ENCODE measurements around the gene PEX6.

The PEX6 gene

DNA sequence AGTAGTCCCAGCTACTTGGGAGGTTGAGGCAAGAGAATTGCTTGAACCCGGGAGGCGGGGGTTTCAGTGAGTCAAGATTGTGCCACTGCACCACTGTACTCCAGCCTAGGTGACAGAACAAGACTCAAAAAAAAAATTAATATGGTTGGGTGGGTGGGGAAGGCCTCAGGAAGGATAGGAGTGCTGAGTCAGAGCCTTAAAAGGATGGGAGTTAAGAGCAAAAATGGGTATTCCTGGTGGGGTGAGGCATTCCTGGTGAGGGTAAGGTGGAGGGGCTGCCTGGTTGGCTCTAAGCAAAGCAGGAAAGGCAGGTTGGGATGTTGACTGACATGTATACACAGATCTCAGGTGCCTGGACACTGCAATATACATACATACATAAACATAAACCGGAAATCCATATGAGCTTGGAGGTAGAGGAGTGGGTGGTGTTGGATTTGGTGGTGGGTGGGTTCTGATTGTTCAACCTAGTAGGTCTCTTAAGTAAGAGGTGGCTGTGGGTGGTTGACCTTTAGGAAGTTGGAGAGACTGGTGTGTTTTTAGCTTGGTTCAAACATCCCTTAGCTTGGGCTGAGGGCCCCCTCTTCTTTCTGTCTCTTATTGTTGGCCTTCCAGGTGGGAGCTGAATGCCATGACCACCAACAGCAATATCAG, 41.2 kb upstream of the PEX6 start:
- no peak for DNase-seq (ENCODE audit: low read depth)
- TF ChIP-seq MYC (IDR thresholded peaks at IDR 0.05; ENCODE audit: low read depth, low read length), result no peak
- TF ChIP-seq POLR2A (IDR thresholded peaks at IDR 0.05; ENCODE audit: extremely low read depth, insufficient read length), result no peak
- TF ChIP-seq CTCF (IDR thresholded peaks at IDR 0.05; ENCODE audit: low read depth, low read length), result no peak
- TF ChIP-seq, protein P1, sequence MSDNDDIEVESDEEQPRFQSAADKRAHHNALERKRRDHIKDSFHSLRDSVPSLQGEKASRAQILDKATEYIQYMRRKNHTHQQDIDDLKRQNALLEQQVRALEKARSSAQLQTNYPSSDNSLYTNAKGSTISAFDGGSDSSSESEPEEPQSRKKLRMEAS (IDR thresholded peaks at IDR 0.05; ENCODE audit: low read depth, low read length), result no peak
- no peak overlapping the region for H3K4me3 ChIP-seq (ENCODE audit: low read depth, low read length)

DNA sequence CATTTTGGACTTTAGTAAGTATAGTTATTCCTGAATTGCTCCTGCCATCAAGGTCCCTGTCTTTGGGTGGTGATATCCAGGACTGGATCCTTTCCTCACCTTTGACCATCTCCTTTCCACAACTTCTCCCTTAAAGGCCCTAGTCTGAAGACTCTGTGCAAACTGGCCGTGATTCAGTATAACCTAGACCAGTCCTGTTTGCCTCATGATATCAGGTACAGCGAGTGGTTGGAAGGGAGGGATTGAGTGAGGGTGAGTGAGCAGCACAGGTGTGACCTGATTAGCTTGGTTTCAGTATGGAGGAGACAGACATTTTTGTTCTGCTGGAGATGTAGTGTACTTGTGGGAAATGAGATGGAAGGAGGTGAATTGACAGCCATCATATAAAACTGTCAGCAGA, 40.2 kb upstream of the PEX6 start:
- TF ChIP-seq MYC (IDR thresholded peaks at IDR 0.05; ENCODE audit: low read depth, low read length) (no peak), CTCF (IDR thresholded peaks at IDR 0.05; ENCODE audit: low read depth, low read length) (no peak), POLR2A (IDR thresholded peaks at IDR 0.05; ENCODE audit: extremely low read depth, insufficient read length) (no peak)
- TF ChIP-seq, protein P1 (IDR thresholded peaks at IDR 0.05; ENCODE audit: low read depth, low read length), result no peak
- DNase-seq (ENCODE audit: low read depth), result no peak
- no peak overlapping the region for H3K4me3 ChIP-seq (ENCODE audit: low read depth, low read length)

GRCh38 chr6:43016943-43017334, 38.0 kb upstream of the PEX6 start:
- no peak overlapping the region for H3K4me3 ChIP-seq (ENCODE audit: low read depth, low read length)
- no peak for DNase-seq (ENCODE audit: low read depth)

GRCh38 chr6:43016176-43016942, 37.4 kb upstream of the PEX6 start:
- TF ChIP-seq MYC (IDR thresholded peaks at IDR 0.05; ENCODE audit: low read depth, low read length), result no peak
- TF ChIP-seq CTCF (IDR thresholded peaks at IDR 0.05; ENCODE audit: low read depth, low read length), result no peak
- TF ChIP-seq POLR2A (IDR thresholded peaks at IDR 0.05; ENCODE audit: extremely low read depth, insufficient read length), result no peak
- TF ChIP-seq, protein P1 (IDR thresholded peaks at IDR 0.05; ENCODE audit: low read depth, low read length), result no peak
- DNase-seq (ENCODE audit: low read depth), result no peak
- no peak overlapping the region for H3K4me3 ChIP-seq (ENCODE audit: low read depth, low read length)

More at GRCh38 chr6:43016943-43017334, 38.0 kb upstream of the PEX6 start:
- TF ChIP-seq POLR2A (IDR thresholded peaks at IDR 0.05; ENCODE audit: extremely low read depth, insufficient read length) (no peak), MYC (IDR thresholded peaks at IDR 0.05; ENCODE audit: low read depth, low read length) (no peak)
- TF ChIP-seq, protein P1 (IDR thresholded peaks at IDR 0.05; ENCODE audit: low read depth, low read length), result no peak

GRCh38 chr6:43014434-43014909, 35.5 kb upstream of the PEX6 start:
- TF ChIP-seq CTCF (IDR thresholded peaks at IDR 0.05; ENCODE audit: low read depth, low read length), result no peak
- TF ChIP-seq, protein P1 (IDR thresholded peaks at IDR 0.05; ENCODE audit: low read depth, low read length), result no peak
- no peak for TF ChIP-seq MYC (IDR thresholded peaks at IDR 0.05; ENCODE audit: low read depth, low read length)
- no peak for TF ChIP-seq POLR2A (IDR thresholded peaks at IDR 0.05; ENCODE audit: extremely low read depth, insufficient read length)
- H3K4me3 ChIP-seq (ENCODE audit: low read depth, low read length), result peak overlapping the region; percentile 92
- no peak for DNase-seq (ENCODE audit: low read depth)

Data from NB4 (cell line).